Right forelimb (tissue), 1 donor: ENCODE data around the gene CDC27.
A peak's percentile ranks its signal among the peaks of the same experiment; 100 is the strongest.
"Not testable (repeated sequence)": the region's sequence is repeated elsewhere in the genome, so short reads cannot be mapped to it uniquely, and the experiment has no call there.

ENCODE experiments used
- DNase-seq: peaks from one replicate; pipeline ENCODE4 v3.0.0-alpha.2; 2018

CDC27 gene

GRCh38 chr17:47120521-47121095 is 68.5 kb downstream of the CDC27 start:
- DNase-seq = no peak

- DNase-seq = no peak
Measured at GRCh38 chr17:47119746-47120520, 69.2 kb downstream of the CDC27 start.

- DNase-seq = no peak
Measured at GRCh38 chr17:47117386-47117785, 71.7 kb downstream of the CDC27 start.

- DNase-seq = no peak
Measured at GRCh38 chr17:47106130-47106529, 83.0 kb downstream of the CDC27 start.

- not testable (repeated sequence) for DNase-seq
Measured at GRCh38 chr17:47105246-47105645, 83.8 kb downstream of the CDC27 start.

GRCh38 chr17:47102914-47103313 is 86.2 kb downstream of the CDC27 start:
- DNase-seq = no peak

GRCh38 chr17:47099987-47100711 is 88.9 kb downstream of the CDC27 start:
- peak; percentile 92 for DNase-seq

- DNase-seq = no peak
Measured at GRCh38 chr17:47099451-47099986, 89.6 kb downstream of the CDC27 start.

- DNase-seq = no peak
Measured at GRCh38 chr17:47096343-47096742, 92.8 kb downstream of the CDC27 start.

GRCh38 chr17:47095268-47095667 is 93.8 kb downstream of the CDC27 start:
- no peak for DNase-seq

GRCh38 chr17:47087093-47087492 is 102.0 kb downstream of the CDC27 start:
- no peak for DNase-seq

GRCh38 chr17:47085736-47086135 is 103.4 kb downstream of the CDC27 start:
- DNase-seq = no peak

- DNase-seq = no peak
Measured at GRCh38 chr17:47078801-47079200, 110.3 kb downstream of the CDC27 start.

GRCh38 chr17:47077576-47077975 is 111.5 kb downstream of the CDC27 start:
- DNase-seq = no peak

- DNase-seq = no peak
Measured at GRCh38 chr17:47076171-47076570, 112.9 kb downstream of the CDC27 start.

- not testable (repeated sequence) for DNase-seq
Measured at GRCh38 chr17:47074361-47074760, 114.7 kb downstream of the CDC27 start.

- DNase-seq = not testable (repeated sequence)
Measured at GRCh38 chr17:47073629-47074028, 115.5 kb downstream of the CDC27 start.

- DNase-seq = no peak
Measured at GRCh38 chr17:47072886-47073285, 116.2 kb downstream of the CDC27 start.

- not testable (repeated sequence) for DNase-seq
Measured at GRCh38 chr17:47071171-47071570, 117.9 kb downstream of the CDC27 start.

GRCh38 chr17:47070266-47070665 is 118.8 kb downstream of the CDC27 start:
- not testable (repeated sequence) for DNase-seq
